Measurements from ENCODE around the gene PANK4.
"Not testable (repeated sequence)": the region's sequence is repeated elsewhere in the genome, so short reads cannot be mapped to it uniquely, and the experiment has no call there.

The PANK4 gene

GRCh38 chr1:2525920-2526823, at the start of gene PANK4:
PANK4 (minus strand) TSS chr1:2526596; CDS start chr1:2526587, 9 bp downstream.
- peak within 1 kb of the TSS; percentile 79 to 95 for H3K27ac ChIP-seq
- peak within 1 kb of the TSS; percentile 93 for H3K4me3 ChIP-seq
- no peak for TF ChIP-seq CTCF (IDR thresholded peaks at IDR 0.05)
- peak; percentile 92 for DNase-seq (ENCODE audit: low spot score)

GRCh38 chr1:2574350-2574749, 48.0 kb upstream of the PANK4 start:
- no peak for TF ChIP-seq CTCF (IDR thresholded peaks at IDR 0.05)
- H3K4me3 ChIP-seq, result no peak overlapping the region
- H3K27ac ChIP-seq, result no peak overlapping the region
- DNase-seq (ENCODE audit: low spot score), result no peak

GRCh38 chr1:2573250-2573920, 47.0 kb upstream of the PANK4 start:
- no peak for TF ChIP-seq CTCF (IDR thresholded peaks at IDR 0.05)
- Histone ChIP-seq H3K4me3 (no peak overlapping the region), H3K27ac (no peak overlapping the region)
- DNase-seq (ENCODE audit: low spot score), result no peak

GRCh38 chr1:2571348-2571747, 45.0 kb upstream of the PANK4 start:
- DNase-seq (ENCODE audit: low spot score), result no peak
- TF ChIP-seq CTCF (IDR thresholded peaks at IDR 0.05), result no peak
- H3K27ac ChIP-seq, result no peak overlapping the region
- H3K4me3 ChIP-seq, result no peak overlapping the region

GRCh38 chr1:2570332-2570731, 43.9 kb upstream of the PANK4 start:
- H3K27ac ChIP-seq, result no peak overlapping the region
- no peak overlapping the region for H3K4me3 ChIP-seq
- no peak for DNase-seq (ENCODE audit: low spot score)
- no peak for TF ChIP-seq CTCF (IDR thresholded peaks at IDR 0.05)

- H3K27ac ChIP-seq; H3K4me3 ChIP-seq; DNase-seq (ENCODE audit: low spot score): not testable (repeated sequence)
Observed at GRCh38 chr1:2569703-2570102, 43.3 kb upstream of the PANK4 start.

- DNase-seq (ENCODE audit: low spot score), result no peak
- Histone ChIP-seq H3K27ac (no peak overlapping the region), H3K4me3 (no peak overlapping the region)
- TF ChIP-seq CTCF (IDR thresholded peaks at IDR 0.05), result no peak
Observed at GRCh38 chr1:2569060-2569459, 42.7 kb upstream of the PANK4 start.

GRCh38 chr1:2568187-2568816, 41.9 kb upstream of the PANK4 start:
- not testable (repeated sequence) for H3K4me3 ChIP-seq; DNase-seq (ENCODE audit: low spot score); H3K27ac ChIP-seq

Measured in coronary artery (tissue), 2 donors.